Right cardiac atrium (tissue), 5 donors: ENCODE results near the gene IL23A. TPM values are rescaled to one million over a fixed set of nuclear protein-coding genes. Genes with fewer than 3 reads are reported as not detected.
"Not testable (repeated sequence)": the region's sequence is repeated elsewhere in the genome, so short reads cannot be mapped to it uniquely, and the experiment has no call there.

ENCODE experiments used
- ATAC-seq, 2 donors: fragments of 200-7000 bp; cut with Tn5 transposase; one replicate each; pipeline versions ENCODE4 v1.8.0 to v1.9.1; 2020; ENCODE audit warnings: moderate library complexity in 2 of 2, mild to moderate bottlenecking in 1 of 2
- DNase-seq, 3 donors: peaks; one replicate each; pipeline ENCODE4 v3.0.0-alpha.2; 2020
- H3K27ac ChIP-seq: one replicate; pipeline ENCODE4 v1.5.1; 2013; ENCODE audit warnings: mild to moderate bottlenecking, low read length, control low read depth, moderate library complexity
- H3K27me3 ChIP-seq: one replicate; pipeline ENCODE4 v1.6.1; 2013; ENCODE audit not compliant: control insufficient read depth, insufficient read depth
- H3K4me1 ChIP-seq: one replicate; pipeline ENCODE4 v1.6.1; 2013; ENCODE audit warnings: low read length; ENCODE audit not compliant: control insufficient read depth, insufficient read depth
- H3K4me3 ChIP-seq: one replicate; pipeline ENCODE4 v1.5.1; 2013; ENCODE audit warnings: low read length, control low read depth
- H3K9me3 ChIP-seq: one replicate; pipeline ENCODE4 v1.6.1; 2013; ENCODE audit warnings: low read length; ENCODE audit not compliant: control insufficient read depth
- WGBS: extraction: QIAGEN DNeasy Blood & Tissue Kit; methylation state at CpG from one replicate; pipeline ENCODE4 v1.1.7; 2013; 5-methylcytosine and 5-hydroxymethylcytosine counted together
- intact Hi-C, 4 donors: fragments of 100-400 bp; cut with DNase I; formaldehyde crosslinking; loops; one replicate each; pipeline versions ENCODE4 v1.11.0 to v1.14.0; 2022 to 2023
- polyA plus RNA-seq: library from polyadenylated mRNA; stranded (reverse); fragments of 200-250 nt; gene quantifications from one replicate; pipeline ENCODE4 v1.2.3, GENCODE V29; 2013
- total RNA-seq, 4 donors: library from RNA; stranded (reverse); fragmentation: NEBNext Ultra II Directional; extraction: Animal tissue kit (Norgen Biotek cat#: 25700); gene quantifications; one replicate each; pipeline ENCODE4 v1.2.1, GENCODE V29; 2021
- donor health status: healthy with polysubstance abuse.
- donor health status: DM: no; HTN: yes; CAD: no.
- donor health status: DM: no; HTN: no; CAD: no.
- donor health status: DM: no; HTN: yes; CAD: no; lungs with severe emphysema.
- donor health status: DM: yes; HTN: yes; CAD: no.

IL23A gene
- total and polyA plus RNA-seq, 5 donors, result 0.32 TPM; not detected in 4

DNA sequence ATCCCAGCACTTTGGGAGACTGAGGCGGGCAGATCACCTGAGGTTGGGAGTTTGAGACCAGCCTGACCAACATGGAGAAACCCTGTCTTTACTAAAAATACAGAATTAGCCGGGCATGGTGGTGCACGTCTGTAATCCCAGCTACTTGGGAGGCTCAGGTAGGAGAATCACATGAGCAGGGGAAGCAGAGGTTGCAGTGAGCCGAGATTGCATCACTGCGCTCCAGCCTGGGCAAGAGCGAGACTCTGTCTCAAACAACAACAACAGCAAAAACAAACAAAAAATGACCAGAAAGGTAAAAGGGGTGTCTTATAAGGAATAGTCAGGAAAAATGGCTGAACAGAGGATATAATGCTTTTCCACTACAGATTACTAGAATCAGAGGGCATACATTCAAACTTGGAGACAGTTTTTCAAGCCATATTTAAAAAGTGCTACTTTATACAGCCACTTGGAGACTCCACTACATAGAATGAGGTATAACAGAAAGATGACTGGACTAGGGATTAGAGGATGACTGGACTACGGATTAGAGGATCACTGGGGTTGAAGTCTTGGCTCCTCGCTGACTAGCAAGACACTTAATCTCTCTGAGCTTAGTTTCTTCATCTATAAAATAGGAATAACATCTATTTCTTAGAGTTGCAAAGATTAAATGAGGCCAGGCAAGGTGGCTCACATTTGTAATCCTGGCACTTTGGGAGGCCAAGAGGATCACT lies 33.7 kb upstream of the IL23A start:
- H3K4me1 ChIP-seq, result no peaks in the 10 kb centered on the region
- H3K4me3 ChIP-seq, result no peak overlapping the region
- no peaks in the 10 kb centered on the region for H3K27me3 ChIP-seq
- H3K9me3 ChIP-seq, result no peaks in the 10 kb centered on the region
- 92% methylated on average over 8 of the region's 8 CpGs for WGBS
- no peak for DNase-seq
- intact Hi-C loops, result no loop called here
- no peak for ATAC-seq
- no peak overlapping the region for H3K27ac ChIP-seq

DNA sequence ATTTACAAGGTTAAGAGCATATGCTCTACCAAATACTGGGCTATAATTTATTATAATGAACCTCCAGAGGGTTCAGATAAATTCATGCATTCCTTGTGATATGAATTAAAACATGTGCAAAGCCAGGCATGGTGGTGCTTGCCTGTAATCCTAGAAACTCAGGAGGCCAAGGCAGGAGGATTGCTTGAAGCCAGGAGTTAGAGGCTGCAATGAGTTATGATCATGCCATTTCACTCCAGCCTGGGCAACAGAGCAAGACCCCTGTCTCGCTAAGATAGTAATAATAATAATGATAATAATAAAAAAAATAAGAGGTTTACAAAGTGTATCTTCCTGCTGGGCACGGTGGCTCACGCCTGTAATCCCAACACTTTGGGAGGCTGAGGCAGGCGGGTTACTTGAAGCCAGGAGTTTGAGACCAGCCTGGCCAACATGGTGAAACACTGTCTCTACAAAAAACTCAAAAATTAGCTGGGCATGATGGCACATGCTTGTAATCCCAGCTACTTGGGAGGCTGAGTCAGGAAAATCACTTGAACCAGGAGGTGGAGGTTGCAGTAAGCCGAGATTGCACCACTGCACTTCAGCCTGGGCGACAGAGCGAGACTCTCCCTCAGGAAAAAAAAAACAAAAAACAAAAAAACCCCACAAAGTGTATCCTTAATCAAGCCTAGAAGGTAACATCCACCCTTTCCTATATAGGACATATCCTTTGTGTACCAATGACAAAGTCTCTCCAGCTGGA lies 31.3 kb upstream of the IL23A start:
- WGBS, result 97% methylated on average over 7 of the region's 7 CpGs
- DNase-seq (no peak), ATAC-seq (no peak)
- Histone ChIP-seq H3K4me1 (no peaks in the 10 kb centered on the region), H3K27me3 (no peaks in the 10 kb centered on the region), H3K27ac (no peak overlapping the region), H3K4me3 (no peak overlapping the region), H3K9me3 (no peaks in the 10 kb centered on the region)
- intact Hi-C loops, result no loop called here

DNA sequence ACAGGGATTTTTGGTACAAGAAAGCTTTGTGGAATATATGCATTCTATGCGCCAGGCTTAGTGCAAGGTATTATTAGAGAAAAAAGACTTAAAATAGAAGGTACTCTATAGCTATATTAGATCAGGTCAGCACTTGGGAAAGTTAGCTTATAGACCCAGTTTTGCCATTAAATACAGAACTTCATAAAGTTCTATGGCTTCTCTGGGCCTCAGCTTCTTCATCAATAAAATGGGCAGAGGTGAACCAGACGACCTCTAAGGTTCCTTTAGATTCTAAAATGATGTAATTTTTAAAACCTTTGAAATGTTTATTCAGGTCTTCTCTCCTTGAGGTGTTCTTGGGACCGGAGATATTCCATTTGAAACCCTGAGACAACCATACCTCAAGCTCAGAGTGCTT lies 30.0 kb upstream of the IL23A start:
- H3K9me3 ChIP-seq, result no peaks in the 10 kb centered on the region
- intact Hi-C loops, result no loop called here
- no peak overlapping the region for H3K27ac ChIP-seq
- ATAC-seq, result no peak
- H3K27me3 ChIP-seq, result no peaks in the 10 kb centered on the region
- no peaks in the 10 kb centered on the region for H3K4me1 ChIP-seq
- 87% methylated on average over 3 of the region's 3 CpGs for WGBS
- H3K4me3 ChIP-seq, result no peak overlapping the region
- no peak for DNase-seq

DNA sequence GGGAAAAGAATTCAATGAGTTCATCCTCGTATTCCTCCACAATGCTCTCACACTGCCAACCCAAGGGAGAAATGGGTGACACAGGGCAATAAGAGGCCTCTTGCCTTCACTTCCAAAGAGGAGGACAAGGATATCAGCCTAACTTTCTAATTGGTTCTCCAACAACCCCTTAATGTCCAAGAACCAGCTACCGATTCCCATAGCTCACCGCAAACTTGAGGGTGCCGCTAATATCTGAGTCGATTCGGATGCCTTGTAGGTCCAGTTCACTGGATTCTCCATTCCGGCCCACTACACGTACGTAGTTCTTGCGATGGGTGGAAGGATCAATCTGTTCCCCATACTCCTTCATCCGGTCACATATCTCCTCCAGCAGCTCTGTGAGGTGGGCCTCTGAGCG lies 27.7 kb upstream of the IL23A start:
- no peak for ATAC-seq
- intact Hi-C loops, result loop anchor here in 1 of 4 donors (10.0 kb wide), 1 partner anchor 106 kb away; no protein-coding TSS in a partner anchor
- DNase-seq, result no peak
- Histone ChIP-seq H3K9me3 (no peaks in the 10 kb centered on the region), H3K4me3 (no peak overlapping the region), H3K27ac (no peak overlapping the region), H3K27me3 (no peaks in the 10 kb centered on the region), H3K4me1 (no peaks in the 10 kb centered on the region)
- WGBS, result 93% methylated on average over 12 of the region's 12 CpGs

DNA sequence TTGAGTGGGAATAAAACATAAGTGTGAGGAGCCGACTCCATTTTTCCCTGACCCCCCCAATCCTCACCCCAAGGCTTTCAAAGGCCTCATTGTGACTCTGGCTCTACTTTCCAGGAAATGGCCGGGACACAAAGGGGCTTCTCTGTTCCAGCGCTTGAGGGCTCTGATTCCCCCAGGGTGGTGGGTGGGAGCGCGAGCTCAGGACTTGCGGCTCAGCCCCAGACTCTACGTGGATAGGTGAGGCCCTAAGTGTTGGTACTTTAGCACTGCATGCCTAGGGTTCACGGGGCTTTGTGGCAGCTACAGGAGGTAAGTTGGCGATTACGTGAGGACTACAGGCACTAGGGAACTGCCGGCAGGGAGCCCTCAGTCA lies 23.4 kb upstream of the IL23A start:
- H3K4me3 ChIP-seq, result peak overlapping the region; percentile 72
- intact Hi-C loops, result loop anchor here in 1 of 4 donors (10.0 kb wide), 1 partner anchor 110 kb away; no protein-coding TSS in a partner anchor
- H3K4me1 ChIP-seq, result no peaks in the 10 kb centered on the region
- no peaks in the 10 kb centered on the region for H3K27me3 ChIP-seq
- ATAC-seq (peak in 1 of 2 donors; percentile 8), DNase-seq (peak in 1 of 3 donors; percentile 58)
- peak overlapping the region; percentile 86 for H3K27ac ChIP-seq
- 2% methylated on average over 11 of the region's 11 CpGs for WGBS
- H3K9me3 ChIP-seq, result no peaks in the 10 kb centered on the region

DNA sequence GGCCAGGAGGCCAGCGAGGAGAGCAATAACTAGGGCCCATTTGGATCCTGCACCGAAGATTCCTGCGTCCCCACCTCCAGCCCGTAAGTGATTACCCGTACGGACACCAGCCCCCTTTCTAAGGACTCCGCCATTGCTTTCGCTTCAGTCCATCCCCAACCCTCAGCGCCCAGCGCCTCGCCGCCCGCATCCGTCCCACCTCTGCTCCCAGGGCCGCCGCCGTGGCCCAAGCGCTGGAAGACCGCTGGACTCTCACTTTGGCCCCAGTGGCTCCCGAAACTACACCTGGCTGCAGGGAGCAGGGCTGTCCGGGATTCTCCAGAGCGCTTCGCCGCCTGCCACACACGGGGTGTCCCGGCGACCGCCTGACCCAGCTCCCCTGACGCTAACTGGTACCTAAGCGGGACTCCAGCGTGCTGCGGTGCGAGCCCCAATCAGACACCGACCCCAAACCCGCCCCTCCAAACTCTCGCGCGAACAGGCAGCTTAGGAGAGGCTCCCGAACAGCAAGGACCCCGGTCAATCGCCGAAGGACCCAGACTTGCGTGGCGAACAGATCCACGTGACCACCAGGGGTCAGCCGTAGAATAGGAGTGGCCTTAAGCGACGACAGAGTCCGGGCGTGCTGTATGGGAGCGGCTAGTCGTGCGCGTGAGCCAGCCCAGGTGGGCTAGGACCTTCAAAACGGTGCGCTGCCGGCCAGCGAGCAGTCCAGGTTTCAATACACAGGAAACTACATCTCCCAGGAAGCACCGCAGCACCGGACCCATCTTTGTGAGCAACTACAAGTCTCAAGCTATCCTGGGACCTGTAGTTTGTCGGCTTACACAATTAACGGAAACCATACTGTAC lies 22.8 kb upstream of the IL23A start, which contains the start of gene CNPY2:
CNPY2 (minus strand) TSS at position 367 of the 852 bp plus-strand sequence. CDS start 771 bp downstream, outside the sequence.
- Histone ChIP-seq H3K27me3 (no peaks in the 10 kb centered on the region), H3K4me3 (peak within 1 kb of the TSS; percentile 72), H3K4me1 (no peaks in the 10 kb centered on the region), H3K9me3 (no peaks in the 10 kb centered on the region), H3K27ac (peak within 1 kb of the TSS; percentile 86)
- peak; percentile 97 for ATAC-seq
- intact Hi-C loops, result loop anchor here in 1 of 4 donors (10.0 kb wide), 1 partner anchor 111 kb away; no protein-coding TSS in a partner anchor
- WGBS, result under 1% methylated on average over 62 of the region's 62 CpGs
- peak; percentile 98 to 99 (median 98) for DNase-seq

DNA sequence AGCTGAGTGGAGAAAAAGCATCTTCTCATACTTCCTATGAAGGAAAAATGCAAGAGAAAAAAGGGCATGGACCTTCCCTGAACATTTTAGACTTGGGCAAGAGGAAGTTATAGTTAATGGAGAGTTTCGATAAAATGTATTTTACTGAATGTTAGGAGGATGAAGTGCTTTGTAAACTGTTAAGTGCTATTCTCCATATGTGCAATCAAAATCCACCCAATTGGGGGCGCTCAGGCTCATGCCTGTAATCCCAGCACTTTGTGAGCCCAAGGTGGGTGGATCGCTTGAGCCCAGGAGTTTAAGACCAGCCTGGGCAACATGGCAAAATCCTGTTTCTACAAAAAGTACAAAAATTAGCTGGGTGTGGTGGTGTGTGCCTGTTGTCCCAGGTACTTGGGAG lies 21.0 kb upstream of the IL23A start:
- ATAC-seq (no peak), DNase-seq (no peak)
- 90% methylated on average over 3 of the region's 3 CpGs for WGBS
- no peaks in the 10 kb centered on the region for H3K9me3 ChIP-seq
- H3K27me3 ChIP-seq, result no peaks in the 10 kb centered on the region
- H3K4me1 ChIP-seq, result no peaks in the 10 kb centered on the region
- intact Hi-C loops, result loop anchor here in 1 of 4 donors (10.0 kb wide), 1 partner anchor 113 kb away; no protein-coding TSS in a partner anchor
- no peak overlapping the region for H3K27ac ChIP-seq
- no peak overlapping the region for H3K4me3 ChIP-seq

DNA sequence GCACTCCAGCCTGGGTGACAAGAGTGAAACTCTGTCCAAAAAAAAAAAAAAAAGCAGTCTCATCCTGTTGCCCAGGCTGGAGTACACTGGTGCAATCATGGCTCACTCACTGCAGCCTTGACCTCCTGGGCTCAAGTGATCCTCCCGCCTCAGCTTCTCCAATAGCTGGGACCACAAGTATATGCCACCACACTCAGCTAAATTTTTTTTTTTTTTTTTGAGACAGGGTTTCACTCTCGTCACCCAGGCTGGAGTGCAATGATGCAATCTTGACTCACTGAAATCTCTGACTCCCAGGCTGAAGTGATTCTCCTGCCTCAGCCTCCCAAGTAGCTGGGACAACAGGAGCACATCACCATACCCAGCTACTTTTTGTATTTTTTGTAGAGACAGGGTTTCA lies 17.7 kb upstream of the IL23A start:
- H3K4me3 ChIP-seq, result no peak overlapping the region
- DNase-seq, result no peak
- 86% methylated on average over 2 of the region's 2 CpGs for WGBS
- no peaks in the 10 kb centered on the region for H3K9me3 ChIP-seq
- H3K4me1 ChIP-seq, result no peaks in the 10 kb centered on the region
- H3K27ac ChIP-seq, result no peak overlapping the region
- no peaks in the 10 kb centered on the region for H3K27me3 ChIP-seq
- no peak for ATAC-seq
- intact Hi-C loops, result no loop called here

DNA sequence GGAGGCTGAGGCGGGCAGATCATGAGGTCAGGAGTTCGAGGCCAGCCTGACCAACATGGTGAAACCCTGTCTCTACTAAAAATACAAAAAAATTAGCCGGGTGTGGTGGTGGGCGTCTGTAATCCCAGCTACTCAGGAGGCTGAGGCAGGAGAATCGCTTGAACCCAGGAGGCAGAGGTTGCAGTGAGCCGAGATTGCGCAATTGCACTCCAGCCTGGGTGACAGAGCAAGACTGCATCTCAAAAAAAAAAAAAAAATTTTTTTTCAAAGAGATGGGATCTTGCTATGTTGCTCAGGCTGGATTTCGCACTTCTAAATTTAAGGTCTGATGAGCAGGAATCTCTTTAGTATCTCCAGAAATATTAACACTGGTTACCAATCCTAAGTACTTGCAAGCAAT lies 17.1 kb upstream of the IL23A start:
- H3K27me3 ChIP-seq, H3K27ac ChIP-seq, ATAC-seq, H3K4me1 ChIP-seq, H3K9me3 ChIP-seq, H3K4me3 ChIP-seq, intact Hi-C loops, DNase-seq: not testable (repeated sequence)
- 90% methylated on average over 8 of the region's 8 CpGs for WGBS

DNA sequence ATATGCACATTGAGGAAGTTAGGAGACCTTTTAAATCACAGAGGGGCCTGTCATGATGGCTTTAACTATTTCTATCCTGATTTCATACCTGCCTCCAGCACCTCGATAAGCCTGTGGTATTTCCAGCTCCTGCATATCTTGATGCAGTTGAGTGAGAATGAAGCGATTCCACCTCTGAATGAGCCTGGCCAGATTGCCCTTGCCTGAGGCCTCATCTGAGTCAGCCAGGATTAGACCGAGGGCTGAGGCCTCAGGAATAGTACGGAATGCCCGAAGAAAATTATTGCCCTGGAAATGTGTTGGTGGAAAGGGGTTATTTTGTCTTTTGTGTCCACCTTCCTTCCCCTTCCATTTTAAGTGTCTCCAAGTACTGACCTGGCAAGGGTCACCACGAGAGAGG lies 14.5 kb upstream of the IL23A start:
- ATAC-seq (no peak), DNase-seq (no peak)
- H3K4me3 ChIP-seq, result no peak overlapping the region
- H3K27me3 ChIP-seq, result no peaks in the 10 kb centered on the region
- intact Hi-C loops, result no loop called here
- WGBS, result 90% methylated on average over 6 of the region's 6 CpGs
- no peak overlapping the region for H3K27ac ChIP-seq
- H3K9me3 ChIP-seq, result no peaks in the 10 kb centered on the region
- H3K4me1 ChIP-seq, result no peaks in the 10 kb centered on the region
